Heart right ventricle (tissue), 16 donors: Measurements from ENCODE around the gene MAP3K5. TPM values are rescaled to one million over a fixed set of nuclear protein-coding genes. Genes with fewer than 3 reads are reported as not detected.

Source experiments
- ATAC-seq, 8 donors: fragments of 200-7000 bp; cut with Tn5 transposase; one replicate each; pipeline ENCODE4 v1.9.1; 2020; ENCODE audit warnings: mild to moderate bottlenecking in 8 of 8, moderate library complexity in 8 of 8, moderate number of reproducible peaks in 1 of 8
- DNase-seq, 2 donors: peaks; one replicate each; pipeline ENCODE4 v3.0.0-alpha.2; 2020
- H3K27ac ChIP-seq, 10 donors: fragments of 200-600 bp; sonication (generic) in 2 of 10; one replicate each; pipeline versions ENCODE4 v1.5.0 to v1.8.0; 2020 to 2022; ENCODE audit warnings: mild to moderate bottlenecking in 3 of 10
- H3K27me3 ChIP-seq, 7 donors: fragments of 200-600 bp; one replicate each; pipeline ENCODE4 v1.8.0; 2021 to 2022; ENCODE audit warnings: mild to moderate bottlenecking in 2 of 7
- H3K36me3 ChIP-seq, 9 donors: fragments of 200-600 bp; sonication (generic) in 1 of 9; one replicate each; pipeline versions ENCODE4 v1.5.0 to v1.8.0; 2020 to 2022; ENCODE audit warnings: mild to moderate bottlenecking in 2 of 9
- H3K4me1 ChIP-seq, 9 donors: fragments of 200-600 bp; sonication (generic) in 1 of 9; one replicate each; pipeline versions ENCODE4 v1.5.0 to v1.8.0; 2020 to 2022; ENCODE audit warnings: mild to moderate bottlenecking in 4 of 9
- H3K4me3 ChIP-seq, 10 donors: fragments of 200-600 bp; sonication (generic) in 2 of 10; one replicate each; pipeline versions ENCODE4 v1.5.0 to v1.8.0; 2020 to 2022; ENCODE audit warnings: mild to moderate bottlenecking in 7 of 10, moderate library complexity in 2 of 10
- H3K9me3 ChIP-seq, 11 donors: fragments of 200-600 bp in 10 of 11; sonication (generic) in 2 of 11; one replicate each; pipeline versions ENCODE4 v1.5.0 to v1.8.0; 2013 to 2022; ENCODE audit warnings: mild to moderate bottlenecking in 2 of 11, control low read depth in 1 of 11, moderate library complexity in 1 of 11
- CTCF ChIP-seq, 9 donors: fragments of 200-600 bp; sonication (generic) in 2 of 9; IDR thresholded peaks; one replicate each; pipeline versions ENCODE4 v1.5.0 to v1.8.0; 2021 to 2022; ENCODE audit warnings: antibody characterized with exemption in 9 of 9, mild to moderate bottlenecking in 5 of 9, moderate library complexity in 1 of 9
- WGBS, 2 donors: extraction: QIAGEN DNeasy Blood & Tissue Kit; methylation state at CpG; one replicate each; pipeline ENCODE4 v1.1.7; 2013; ENCODE audit warnings: inconsistent platforms in 1 of 2; 5-methylcytosine and 5-hydroxymethylcytosine counted together
- intact Hi-C, 10 donors: fragments of 100-400 bp; cut with DNase I; formaldehyde crosslinking; loops; one replicate each; pipeline versions ENCODE4 v1.11.1 to v1.14.2; 2022
- polyA plus RNA-seq, 2 donors: library from polyadenylated mRNA; stranded (reverse); fragments of 200-250 nt; gene quantifications; one replicate each; pipeline ENCODE4 v1.2.3, GENCODE V29; 2013
- total RNA-seq, 10 donors: library from RNA; stranded (reverse); fragmentation: NEBNext Ultra II Directional in 3 of 10; extraction: Animal tissue kit (Norgen Biotek cat#: 25700) in 3 of 10; gene quantifications; one replicate each; pipeline versions ENCODE4 v1.2.1 to v1.2.4, GENCODE V29; 2021 to 2023
- donor health status: Arrhythmogenic right ventricular cardiomyopathy.
- donor health status: ischemic (EF 13 %, LVEDD 7.1; RV severe dilation, severe dysfunction).
- donor health status: healthy with polysubstance abuse.
- donor health status: DM: no; HTN: yes; CAD: no.
- donor health status: DM: no; HTN: no; CAD: no.
- donor health status: ischemic (EF 25% LVEDD 6.9; RV normal size, moderate dysfunction).
- donor health status: ischemic (EF 25% LVEDD 5.7; RV mildly dilated, moderate dysfunction).
- donor health status: healthy.
- donor health status: DM: yes; HTN: yes; CAD: no.
- donor health status: Ischemic cardiomyopathy.
- donor health status: ischemic (EF 35%, LVEDD 5.7; RV mildly dilated, moderate dysfunction).
- donor health status: nonischemic (EF 11% LVEDD 7.7; RV severe dilation, severe dysfunction).
- donor health status: DM: yes; HTN: yes; CAD: no.
- donor health status: PGD.
- donor health status: ischemic (EF 29% LVEDD 5.4; RV normal size, mild dysfunction).
- donor health status: nonischemic (EF 23%, LVEDD 6.1; RV moderate dilation, normal function).

MAP3K5 gene
- total and polyA plus RNA-seq, 12 donors: 5.1 to 35.7 (median 27.8) TPM

- Histone ChIP-seq H3K27me3 (no peaks in the 10 kb centered on the region), H3K4me1 (peaks cover 3 to 34% (median 16%) of the 10 kb centered on the region in 9 donors), H3K9me3 (peaks cover 0 to 11% (median 0%) of the 10 kb centered on the region in 11 donors), H3K4me3 (no peak overlapping the region), H3K27ac (peak overlapping the region in 1 of 10 donors; percentile 2), H3K36me3 (peaks cover 0 to 10% (median 0%) of the 10 kb centered on the region in 9 donors)
- no peak for TF ChIP-seq CTCF (IDR thresholded peaks at IDR 0.05)
- 70 to 75% methylated on average over 4 of the region's 4 CpGs for WGBS, 2 donors
- DNase-seq: no peak
- intact Hi-C loops: no loop called here
- peak in 3 of 8 donors; percentile 55 to 57 (median 56) for ATAC-seq
Measured at GRCh38 chr6:136683209-136683941, 108.9 kb downstream of the MAP3K5 start.

- DNase-seq: no peak
- 53 to 64% methylated on average over 3 of the region's 3 CpGs for WGBS, 2 donors
Measured at GRCh38 chr6:136682292-136682691, 110.0 kb downstream of the MAP3K5 start.

GRCh38 chr6:136677822-136678221 lies 114.5 kb downstream of the MAP3K5 start:
- Histone ChIP-seq H3K27ac (no peak overlapping the region), H3K4me1 (peaks cover 0 to 12% (median 3%) of the 10 kb centered on the region in 9 donors), H3K27me3 (no peaks in the 10 kb centered on the region), H3K36me3 (peaks cover 0 to 14% (median 0%) of the 10 kb centered on the region in 9 donors), H3K9me3 (no peaks in the 10 kb centered on the region), H3K4me3 (no peak overlapping the region)
- DNase-seq (no peak), ATAC-seq (no peak)
- intact Hi-C loops: no loop called here
- TF ChIP-seq CTCF (IDR thresholded peaks at IDR 0.05): no peak

More at GRCh38 chr6:136682292-136682691, 110.0 kb downstream of the MAP3K5 start:
- peak in 1 of 8 donors; percentile 30 for ATAC-seq
- TF ChIP-seq CTCF (IDR thresholded peaks at IDR 0.05): no peak
- no peaks in the 10 kb centered on the region for H3K27me3 ChIP-seq
- H3K4me1 ChIP-seq: peaks cover 3 to 34% (median 16%) of the 10 kb centered on the region in 9 donors
- H3K4me3 ChIP-seq: no peak overlapping the region
- intact Hi-C loops: no loop called here
- peaks cover 0 to 3% (median 0%) of the 10 kb centered on the region in 11 donors for H3K9me3 ChIP-seq
- peak overlapping the region in 1 of 10 donors; percentile 5 for H3K27ac ChIP-seq
- peaks cover 0 to 5% (median 0%) of the 10 kb centered on the region in 9 donors for H3K36me3 ChIP-seq

- no peaks in the 10 kb centered on the region for H3K9me3 ChIP-seq
- no peak for TF ChIP-seq CTCF (IDR thresholded peaks at IDR 0.05)
- peaks cover 0 to 8% (median under 1%) of the 10 kb centered on the region in 9 donors for H3K4me1 ChIP-seq
- DNase-seq (no peak), ATAC-seq (no peak)
- no peak overlapping the region for H3K4me3 ChIP-seq
- WGBS, 2 donors: 91 to 95% methylated on average over 4 of the region's 4 CpGs
- H3K36me3 ChIP-seq: peaks cover 0 to 14% (median 0%) of the 10 kb centered on the region in 9 donors
- no peaks in the 10 kb centered on the region for H3K27me3 ChIP-seq
- intact Hi-C loops: no loop called here
- H3K27ac ChIP-seq: no peak overlapping the region
Measured at GRCh38 chr6:136677344-136677743, 114.9 kb downstream of the MAP3K5 start.
